Activated CD4-positive, alpha-beta T cell treated with anti-CD3 and anti-CD28 coated beads, Interleukin-2, Interleukin-4, amounts not matched to agents 100 ng/mL and 50 ng/mL, durations not matched to agents 16 hours and 8 hours (primary cell): ENCODE measurements around the gene GAS2L3.
"Not testable (repeated sequence)": the region's sequence is repeated elsewhere in the genome, so short reads cannot be mapped to it uniquely, and the experiment has no call there.

Experiments
- DNase-seq: peaks from one replicate; pipeline ENCODE4 v3.0.0-alpha.2; 2020; ENCODE audit warnings: low spot score

GAS2L3 gene

GRCh38 chr12:100574187-100575074, 947 bp downstream of the GAS2L3 start:
- DNase-seq, result no peak

GRCh38 chr12:100576331-100577036, 3.0 kb downstream of the GAS2L3 start:
- DNase-seq, result no peak

GRCh38 chr12:100578923-100579322, 5.4 kb downstream of the GAS2L3 start:
- DNase-seq, result no peak

- no peak for DNase-seq
Measured at GRCh38 chr12:100579844-100580243, 6.4 kb downstream of the GAS2L3 start.

- DNase-seq, result no peak
Measured at GRCh38 chr12:100584256-100584655, 10.8 kb downstream of the GAS2L3 start.

- no peak for DNase-seq
Measured at GRCh38 chr12:100591979-100592378, 18.5 kb downstream of the GAS2L3 start.

GRCh38 chr12:100593490-100593889, 20.0 kb downstream of the GAS2L3 start:
- DNase-seq, result no peak

- no peak for DNase-seq
Measured at GRCh38 chr12:100601626-100602025, 28.1 kb downstream of the GAS2L3 start.

GRCh38 chr12:100602997-100603396, 29.5 kb downstream of the GAS2L3 start:
- not testable (repeated sequence) for DNase-seq

GRCh38 chr12:100608776-100609175, 35.3 kb downstream of the GAS2L3 start:
- DNase-seq, result no peak

- DNase-seq, result no peak
Measured at GRCh38 chr12:100610666-100611430, 37.4 kb downstream of the GAS2L3 start.

- DNase-seq, result no peak
Measured at GRCh38 chr12:100612606-100613005, 39.1 kb downstream of the GAS2L3 start.

- no peak for DNase-seq
Measured at GRCh38 chr12:100624571-100624970, 51.1 kb downstream of the GAS2L3 start.

- no peak for DNase-seq
Measured at GRCh38 chr12:100632445-100632892, 59.0 kb downstream of the GAS2L3 start.

- DNase-seq, result not testable (repeated sequence)
Measured at GRCh38 chr12:100633082-100633785, 59.8 kb downstream of the GAS2L3 start.

GRCh38 chr12:100643246-100643645, 69.8 kb downstream of the GAS2L3 start:
- DNase-seq, result no peak

- no peak for DNase-seq
Measured at GRCh38 chr12:100646896-100647295, 73.4 kb downstream of the GAS2L3 start.

GRCh38 chr12:100651108-100651507, 77.6 kb downstream of the GAS2L3 start:
- DNase-seq, result no peak

GRCh38 chr12:100651694-100652093, 78.2 kb downstream of the GAS2L3 start:
- no peak for DNase-seq

GRCh38 chr12:100652488-100652887, 79.0 kb downstream of the GAS2L3 start:
- DNase-seq, result no peak

GRCh38 chr12:100656141-100656540, 82.7 kb downstream of the GAS2L3 start:
- no peak for DNase-seq

GRCh38 chr12:100656856-100657255, 83.4 kb downstream of the GAS2L3 start:
- DNase-seq, result no peak
